Spleen (tissue), 11 donors: ENCODE results near the gene SIPA1L3. TPM values are rescaled to one million over a fixed set of nuclear protein-coding genes. Genes with fewer than 3 reads are reported as not detected.
A peak's percentile ranks its signal among the peaks of the same experiment; 100 is the strongest.
"Not testable (repeated sequence)": the region's sequence is repeated elsewhere in the genome, so short reads cannot be mapped to it uniquely, and the experiment has no call there.

Experiments
- DNase-seq: peaks from one replicate; pipeline ENCODE4 v3.0.0-alpha.2; 2020
- H3K27ac ChIP-seq, 8 donors: fragments of 200-600 bp; sonication (generic) in 7 of 8; 1 replicate in 4 of 8; 2 replicates in 4 of 8; pipeline versions ENCODE4 v1.5.0 to v1.8.0; 2016 to 2021; ENCODE audit warnings: inconsistent platforms in 4 of 8, mild to moderate bottlenecking in 4 of 8, moderate library complexity in 1 of 8
- H3K27me3 ChIP-seq, 7 donors: fragments of 200-600 bp; sonication (generic) in 6 of 7; replicated peaks in 1 of 7; 1 replicate in 4 of 7; 2 replicates in 3 of 7; pipeline versions ENCODE4 v1.5.0 to v1.8.0; 2016 to 2021; ENCODE audit warnings: inconsistent platforms in 3 of 7, mild to moderate bottlenecking in 1 of 7
- H3K36me3 ChIP-seq, 6 donors: fragments of 200-600 bp; sonication (generic) in 5 of 6; 1 replicate in 4 of 6; 2 replicates in 2 of 6; pipeline versions ENCODE4 v1.5.0 to v1.8.0; 2016 to 2021; ENCODE audit warnings: inconsistent platforms in 2 of 6
- H3K4me1 ChIP-seq, 6 donors: fragments of 200-600 bp; sonication (generic) in 5 of 6; 1 replicate in 3 of 6; 2 replicates in 3 of 6; pipeline versions ENCODE4 v1.5.0 to v1.8.0; 2016 to 2021; ENCODE audit warnings: inconsistent platforms in 3 of 6
- H3K4me3 ChIP-seq, 8 donors: fragments of 200-600 bp; sonication (generic) in 7 of 8; 1 replicate in 4 of 8; 2 replicates in 4 of 8; pipeline versions ENCODE4 v1.5.0 to v1.8.0; 2016 to 2021; ENCODE audit warnings: inconsistent platforms in 4 of 8, mild to moderate bottlenecking in 4 of 8, moderate library complexity in 2 of 8
- H3K9me3 ChIP-seq, 8 donors: fragments of 200-600 bp; sonication (generic) in 7 of 8; 1 replicate in 4 of 8; 2 replicates in 4 of 8; pipeline versions ENCODE4 v1.5.0 to v1.8.0; 2016 to 2021; ENCODE audit warnings: inconsistent platforms in 4 of 8
- CTCF ChIP-seq, 11 experiments: fragments of 200-600 bp in 7 of 11; fragments of 450-650 bp in 4 of 11; sonication (generic) in 4 of 11; IDR thresholded peaks in 8 of 11; conservative IDR thresholded peaks in 3 of 11; 1 replicate in 7 of 11; 2 replicates in 4 of 11; pipeline versions ENCODE4 v1.4.0 to v1.8.0; 2016 to 2021; ENCODE audit warnings: antibody characterized with exemption in 11 of 11, inconsistent platforms in 4 of 11, mild to moderate bottlenecking in 1 of 11
- POLR2A ChIP-seq, 3 donors: fragments of 450-650 bp; IDR thresholded peaks; one replicate each; pipeline ENCODE4 v1.5.1; 2017; ENCODE audit warnings: antibody characterized with exemption in 3 of 3, mild to moderate bottlenecking in 1 of 3
- POLR2AphosphoS5 ChIP-seq, 3 donors: sonication (generic); formaldehyde crosslinking; IDR thresholded peaks; one replicate each; pipeline ENCODE4 v1.5.1; 2017; ENCODE audit warnings: antibody characterized with exemption in 3 of 3
- WGBS, 5 donors: extraction: QIAGEN DNeasy Blood & Tissue Kit in 3 of 5; methylation state at CpG; one replicate each; pipeline versions ENCODE4 v1.1.5 to v1.1.7; 2013 to 2018; 5-methylcytosine and 5-hydroxymethylcytosine counted together
- intact Hi-C: fragments of 100-400 bp; cut with DNase I; formaldehyde crosslinking; loops from one replicate; pipeline ENCODE4 v1.15.0; 2023; ENCODE audit warnings: low total_unique reads
- polyA plus RNA-seq, 3 donors: library from polyadenylated mRNA; stranded (reverse); fragments of 200-250 nt; gene quantifications; one replicate each; pipeline ENCODE4 v1.2.1, GENCODE V29; 2013
- total RNA-seq, 7 donors: library from RNA; depleted of rRNA in 3 of 7; stranded (reverse); fragments of >200 nt in 3 of 7; fragmentation: NEBNext Ultra II Directional in 4 of 7; extraction: Animal tissue kit (Norgen Biotek cat#: 25700) in 4 of 7; gene quantifications; one replicate each; pipeline versions ENCODE4 v1.1.0 to v1.2.1, GENCODE V29; 2016 to 2021
- donor health status: healthy with polysubstance abuse.
- donor health status: DM: no; HTN: no; CAD: no; lungs with moderate emphysema.
- donor health status: DM: no; HTN: no; CAD: no.
- donor health status: Bipolar disorder and iron deficiency.
- donor health status: healthy.
- donor health status: DM: no; HTN: no; CAD: no.
- donor health status: DM: yes; HTN: yes; CAD: no.

Gene SIPA1L3
- total and polyA plus RNA-seq, 10 donors: 5.4 to 62.6 (median 40.3) TPM

- H3K36me3 ChIP-seq: peaks cover 0 to 38% (median 0%) of the 10 kb centered on the region in 6 donors
- H3K9me3 ChIP-seq: no peaks in the 10 kb centered on the region
- peaks cover 0 to 84% (median 26%) of the 10 kb centered on the region in 6 donors for H3K4me1 ChIP-seq
- no peaks in the 10 kb centered on the region for H3K27me3 ChIP-seq
- WGBS, 5 donors: 33 to 53% (median 43%) methylated on average over 20 to 23 of the region's 23 CpGs
- H3K4me3 ChIP-seq: peak overlapping the region in 1 of 8 donors; percentile 22
- intact Hi-C loops: no loop called here
- H3K27ac ChIP-seq: peak overlapping the region in 6 of 8 donors; percentile 39 to 77 (median 61)
- no peak for DNase-seq
- TF ChIP-seq POLR2A (IDR thresholded peaks at IDR 0.05): no peak
- TF ChIP-seq POLR2AphosphoS5 (IDR thresholded peaks at IDR 0.05): no peak
- TF ChIP-seq CTCF (IDR thresholded peaks at IDR 0.05 in 8 of 11, conservative IDR thresholded peaks at IDR 0.05 in 3 of 11): no peak
These were observed 13.8 kb downstream of the SIPA1L3 start for GRCh38 chr19:37920591-37921450.

GRCh38 chr19:37924573-37924972 is 17.6 kb downstream of the SIPA1L3 start:
- Histone ChIP-seq H3K36me3 (peaks cover 0 to 23% (median 0%) of the 10 kb centered on the region in 6 donors), H3K4me1 (peaks cover 2 to 89% (median 54%) of the 10 kb centered on the region in 6 donors)
- H3K4me3 ChIP-seq, intact Hi-C loops, H3K9me3 ChIP-seq, DNase-seq, H3K27ac ChIP-seq, H3K27me3 ChIP-seq: not testable (repeated sequence)
- WGBS, 5 donors: 87 to 97% (median 94%) methylated on average over 8 of the region's 8 CpGs

- Histone ChIP-seq H3K36me3 (peaks cover 0 to 21% (median 0%) of the 10 kb centered on the region in 6 donors), H3K27ac (no peak overlapping the region), H3K4me3 (no peak overlapping the region), H3K9me3 (no peaks in the 10 kb centered on the region), H3K27me3 (no peaks in the 10 kb centered on the region), H3K4me1 (peaks cover 3 to 89% (median 59%) of the 10 kb centered on the region in 6 donors)
- no peak for TF ChIP-seq CTCF (IDR thresholded peaks at IDR 0.05 in 8 of 11, conservative IDR thresholded peaks at IDR 0.05 in 3 of 11)
- no peak for TF ChIP-seq POLR2AphosphoS5 (IDR thresholded peaks at IDR 0.05)
- no peak for TF ChIP-seq POLR2A (IDR thresholded peaks at IDR 0.05)
- WGBS, 5 donors: 72 to 93% (median 86%) methylated on average over 3 of the region's 3 CpGs
- intact Hi-C loops: no loop called here
- no peak for DNase-seq
These were observed 18.2 kb downstream of the SIPA1L3 start for GRCh38 chr19:37925212-37925611.

GRCh38 chr19:37926255-37926654 is 19.2 kb downstream of the SIPA1L3 start:
- 76 to 93% (median 79%) methylated on average over 9 to 10 of the region's 10 CpGs for WGBS, 5 donors
- Histone ChIP-seq H3K9me3 (no peaks in the 10 kb centered on the region), H3K27me3 (no peaks in the 10 kb centered on the region), H3K4me3 (no peak overlapping the region), H3K27ac (peak overlapping the region in 5 of 8 donors; percentile 32 to 65 (median 45)), H3K36me3 (peaks cover 0 to 14% (median 0%) of the 10 kb centered on the region in 6 donors), H3K4me1 (peaks cover 3 to 89% (median 57%) of the 10 kb centered on the region in 6 donors)
- TF ChIP-seq POLR2AphosphoS5 (IDR thresholded peaks at IDR 0.05) (no peak), CTCF (IDR thresholded peaks at IDR 0.05 in 8 of 11, conservative IDR thresholded peaks at IDR 0.05 in 3 of 11) (no peak), POLR2A (IDR thresholded peaks at IDR 0.05) (no peak)
- intact Hi-C loops: no loop called here
- DNase-seq: no peak
